Endothelial cell (in vitro differentiated cells): Measurements from ENCODE around the gene ZPBP2. TPM values are rescaled to one million over a fixed set of nuclear protein-coding genes. Genes with fewer than 3 reads are reported as not detected.

Experiments
- DNase-seq: peaks from one replicate; pipeline ENCODE4 v3.0.0; 2021; ENCODE audit warnings: low spot score
- H3K27ac Mint-ChIP-seq: one replicate; pipeline ENCODE4 v1.8.0; 2021; ENCODE audit warnings: mixed read lengths, inconsistent platforms; ENCODE audit not compliant: unreplicated experiment
- H3K27me3 Mint-ChIP-seq: one replicate; pipeline ENCODE4 v1.8.0; 2021; ENCODE audit warnings: mild to moderate bottlenecking, moderate library complexity, mixed read lengths, inconsistent platforms; ENCODE audit not compliant: unreplicated experiment
- H3K36me3 Mint-ChIP-seq: one replicate; pipeline ENCODE4 v1.8.0; 2021; ENCODE audit warnings: mild to moderate bottlenecking, low read depth, mixed read lengths, inconsistent platforms; ENCODE audit not compliant: unreplicated experiment
- H3K4me1 Mint-ChIP-seq: one replicate; pipeline ENCODE4 v1.8.0; 2021; ENCODE audit warnings: mild to moderate bottlenecking, mixed read lengths, inconsistent platforms; ENCODE audit not compliant: unreplicated experiment
- H3K4me3 Mint-ChIP-seq: one replicate; pipeline ENCODE4 v1.8.0; 2021; ENCODE audit warnings: mild to moderate bottlenecking, mixed read lengths, inconsistent platforms; ENCODE audit not compliant: unreplicated experiment
- H3K9me3 Mint-ChIP-seq: one replicate; pipeline ENCODE4 v1.8.0; 2021; ENCODE audit warnings: mixed read lengths, inconsistent platforms; ENCODE audit not compliant: unreplicated experiment
- CTCF ChIP-seq: fragments of 200-600 bp; sonication (generic); IDR thresholded peaks from one replicate; pipeline ENCODE4 v1.5.0; 2021; ENCODE audit warnings: antibody characterized with exemption; ENCODE audit not compliant: unreplicated experiment
- total RNA-seq: library from RNA; stranded (reverse); fragmentation: NEBNext Ultra II Directional; extraction: Animal tissue kit (Norgen Biotek cat#: 25700); gene quantifications from one replicate; pipeline ENCODE4 v1.2.1, GENCODE V29; 2021; ENCODE audit not compliant: unreplicated experiment

Gene ZPBP2
- total RNA-seq, 1 donor from 2014 or later, result not detected

DNA sequence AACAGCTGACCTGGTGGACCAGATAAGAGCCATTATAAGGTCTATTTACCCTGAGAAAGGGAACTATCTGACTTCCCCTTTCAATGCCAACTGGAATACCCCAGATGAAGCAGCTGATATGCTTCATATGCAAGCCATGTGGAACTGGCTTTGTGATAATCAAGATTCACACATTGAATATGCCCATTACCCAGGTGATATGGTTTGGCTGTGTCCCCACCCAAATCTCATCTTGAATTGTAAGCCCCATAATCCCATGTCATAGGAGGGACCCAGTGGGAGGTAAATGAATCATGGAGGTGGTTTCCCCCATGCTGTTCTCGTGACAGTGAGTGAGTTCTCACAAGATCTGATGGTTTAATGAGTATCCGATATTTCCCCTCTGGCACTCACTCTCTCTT, 46.0 kb upstream of the ZPBP2 start:
- no peak for TF ChIP-seq CTCF
- H3K4me3 Mint-ChIP-seq, result no peak overlapping the region
- H3K9me3 Mint-ChIP-seq, result peaks cover 7% of the 10 kb centered on the region
- peaks cover 21% of the 10 kb centered on the region for H3K36me3 Mint-ChIP-seq
- no peak for DNase-seq
- H3K4me1 Mint-ChIP-seq, result peaks cover 8% of the 10 kb centered on the region
- no peaks in the 10 kb centered on the region for H3K27me3 Mint-ChIP-seq
- H3K27ac Mint-ChIP-seq, result no peak overlapping the region

- Mint-ChIP-seq H3K9me3 (peaks cover 7% of the 10 kb centered on the region), H3K4me3 (no peak overlapping the region), H3K4me1 (peaks cover 8% of the 10 kb centered on the region), H3K27ac (no peak overlapping the region), H3K27me3 (no peaks in the 10 kb centered on the region), H3K36me3 (peaks cover 21% of the 10 kb centered on the region)
- no peak for DNase-seq
- no peak for TF ChIP-seq CTCF
These were observed 44.5 kb upstream of the ZPBP2 start for GRCh38 chr17:39823407-39824054.

GRCh38 chr17:39826334-39826733, 41.7 kb upstream of the ZPBP2 start:
- Mint-ChIP-seq H3K9me3 (peaks cover 7% of the 10 kb centered on the region), H3K27ac (no peak overlapping the region), H3K4me3 (no peak overlapping the region), H3K27me3 (no peaks in the 10 kb centered on the region), H3K36me3 (peaks cover 21% of the 10 kb centered on the region), H3K4me1 (no peaks in the 10 kb centered on the region)
- TF ChIP-seq CTCF, result no peak
- DNase-seq, result no peak

GRCh38 chr17:39828443-39828842, 39.6 kb upstream of the ZPBP2 start:
- no peak overlapping the region for H3K4me3 Mint-ChIP-seq
- no peak for DNase-seq
- no peaks in the 10 kb centered on the region for H3K4me1 Mint-ChIP-seq
- peaks cover 12% of the 10 kb centered on the region for H3K36me3 Mint-ChIP-seq
- H3K27me3 Mint-ChIP-seq, result no peaks in the 10 kb centered on the region
- no peak overlapping the region for H3K27ac Mint-ChIP-seq
- TF ChIP-seq CTCF, result no peak
- H3K9me3 Mint-ChIP-seq, result no peaks in the 10 kb centered on the region

DNA sequence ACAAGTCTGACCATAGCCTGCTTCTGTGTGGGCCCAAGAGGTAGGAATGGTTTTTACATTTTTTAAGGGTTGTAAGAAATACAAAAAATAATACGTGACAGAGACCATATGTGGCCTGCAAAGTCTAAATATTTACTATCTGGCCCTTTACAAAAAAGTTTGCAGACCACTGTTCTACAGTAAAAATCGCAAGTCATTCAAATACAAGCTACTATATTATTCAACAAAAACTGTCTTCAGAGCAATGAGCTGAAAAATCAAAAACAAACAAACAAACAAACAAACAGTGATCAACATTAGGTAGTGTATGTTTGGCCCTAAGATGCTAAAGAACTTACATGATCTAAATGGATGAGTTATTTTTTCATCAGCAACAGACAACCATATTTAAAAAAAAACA, 36.4 kb upstream of the ZPBP2 start:
- no peak overlapping the region for H3K4me3 Mint-ChIP-seq

More for the DNA sequence above, 36.4 kb upstream of the ZPBP2 start:
- DNase-seq, result no peak
- no peaks in the 10 kb centered on the region for H3K9me3 Mint-ChIP-seq
- H3K36me3 Mint-ChIP-seq, result peaks cover 10% of the 10 kb centered on the region
- H3K27me3 Mint-ChIP-seq, result peaks cover 1% of the 10 kb centered on the region
- no peaks in the 10 kb centered on the region for H3K4me1 Mint-ChIP-seq
- no peak overlapping the region for H3K27ac Mint-ChIP-seq
- no peak for TF ChIP-seq CTCF
